ENCODE measurements around the gene TOMT. TPM values are rescaled to one million over a fixed set of nuclear protein-coding genes. Genes with fewer than 3 reads are reported as not detected.
A peak's percentile ranks its signal among the peaks of the same experiment; 100 is the strongest.

Gene TOMT
- total and polyA plus RNA-seq, 2 of the 13 experiments (the other 11 are each of a cell fraction or from before 2014, with no cell fraction given) = not detected

DNA sequence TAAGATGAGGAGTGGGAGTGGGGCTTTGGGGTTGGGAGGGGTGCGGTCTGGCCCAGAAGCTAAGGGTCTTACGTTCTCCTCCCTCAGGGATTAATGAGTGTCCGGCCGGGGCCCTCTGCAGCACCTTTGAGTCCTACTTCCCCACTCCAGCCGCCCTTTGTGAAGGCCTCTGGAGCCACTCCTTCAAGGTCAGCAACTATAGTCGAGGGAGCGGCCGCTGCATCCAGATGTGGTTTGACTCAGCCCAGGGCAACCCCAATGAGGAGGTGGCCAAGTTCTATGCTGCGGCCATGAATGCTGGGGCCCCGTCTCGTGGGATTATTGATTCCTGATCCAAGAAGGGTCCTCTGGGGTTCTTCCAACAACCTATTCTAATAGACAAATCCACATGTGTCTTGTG is 33.8 kb downstream of the TOMT start:
- Histone ChIP-seq H3K27me3 (ENCODE audit: control insufficient read depth in 1 of 2, insufficient read depth in 2 of 2, low read length in 2 of 2) (peaks cover 0 to 1% of the 10 kb centered on the region in 2 experiments; a peak in 2 of 5 replicates), H3K27ac (ENCODE audit: extremely low read length, insufficient read depth, low read length) (no peak overlapping the region), H3K4me3 (replicated peaks in 1 of 3; ENCODE audit: insufficient read depth in 1 of 3, low read depth in 2 of 3, low read length in 3 of 3) (no peak overlapping the region), H3K9ac (ENCODE audit: insufficient read depth, low read depth, low read length) (no peak overlapping the region), H3K79me2 (ENCODE audit: insufficient read depth, low read length) (no peaks in the 10 kb centered on the region), H3K36me3 (replicated peaks in 1 of 2; ENCODE audit: control insufficient read depth in 1 of 2, insufficient read depth in 2 of 2, low read length in 2 of 2) (no peaks in the 10 kb centered on the region), H3K4me2 (ENCODE audit: low read depth, low read length) (0 out of 2 replicates have a peak overlapping the region, but pooled peaks have one; percentile 32), H2AFZ (ENCODE audit: low read length) (no peak overlapping the region), H3K9me3 (ENCODE audit: low read length) (no peaks in the 10 kb centered on the region), H3K4me1 (ENCODE audit: insufficient read depth, low read length) (no peaks in the 10 kb centered on the region), H4K20me1 (ENCODE audit: insufficient read depth, low read length) (no peaks in the 10 kb centered on the region)
- DNase-seq (ENCODE audit: low spot score) (no peak), FAIRE-seq (no peak), ATAC-seq (no peak)
- intact Hi-C loops (cut with micrococcal nuclease; ENCODE audit: unreplicated experiment) (no loop called here), in situ Hi-C loops (cut with HindIII; ENCODE audit: extremely low pct_ligation_motif_present, low pct_unique_long_range_greater_than_20kb) (no loop called here)
- no peak for TF ChIP-seq KDM6A (CRISPR knock-in tag; IDR thresholded peaks at IDR 0.05; ENCODE audit: low read depth)
- TF ChIP-seq HNRNPLL (IDR thresholded peaks at IDR 0.05; ENCODE audit: low read depth, low read length, poor library complexity, severe bottlenecking) = peak; percentile 54
- TF ChIP-seq ZNF263 (CRISPR knock-in tag; IDR thresholded peaks at IDR 0.05) = peak; percentile 1; the same call in 1 of the 2 replicates
- no peak for TF ChIP-seq TAF1 (CRISPR knock-in tag; IDR thresholded peaks at IDR 0.05)
- TF ChIP-seq, protein P1, sequence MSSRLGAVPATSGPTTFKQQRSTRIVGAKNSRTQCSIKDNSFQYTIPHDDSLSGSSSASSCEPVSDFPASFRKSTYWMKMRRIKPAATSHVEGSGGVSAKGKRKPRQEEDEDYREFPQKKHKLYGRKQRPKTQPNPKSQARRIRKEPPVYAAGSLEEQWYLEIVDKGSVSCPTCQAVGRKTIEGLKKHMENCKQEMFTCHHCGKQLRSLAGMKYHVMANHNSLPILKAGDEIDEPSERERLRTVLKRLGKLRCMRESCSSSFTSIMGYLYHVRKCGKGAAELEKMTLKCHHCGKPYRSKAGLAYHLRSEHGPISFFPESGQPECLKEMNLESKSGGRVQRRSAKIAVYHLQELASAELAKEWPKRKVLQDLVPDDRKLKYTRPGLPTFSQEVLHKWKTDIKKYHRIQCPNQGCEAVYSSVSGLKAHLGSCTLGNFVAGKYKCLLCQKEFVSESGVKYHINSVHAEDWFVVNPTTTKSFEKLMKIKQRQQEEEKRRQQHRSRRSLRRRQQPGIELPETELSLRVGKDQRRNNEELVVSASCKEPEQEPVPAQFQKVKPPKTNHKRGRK (CRISPR knock-in tag; IDR thresholded peaks at IDR 0.05) = no peak
- TF ChIP-seq EHMT2 (IDR thresholded peaks at IDR 0.05; ENCODE audit: borderline replicate concordance, low read depth, low read length) = no peak
- TF ChIP-seq, protein P2, sequence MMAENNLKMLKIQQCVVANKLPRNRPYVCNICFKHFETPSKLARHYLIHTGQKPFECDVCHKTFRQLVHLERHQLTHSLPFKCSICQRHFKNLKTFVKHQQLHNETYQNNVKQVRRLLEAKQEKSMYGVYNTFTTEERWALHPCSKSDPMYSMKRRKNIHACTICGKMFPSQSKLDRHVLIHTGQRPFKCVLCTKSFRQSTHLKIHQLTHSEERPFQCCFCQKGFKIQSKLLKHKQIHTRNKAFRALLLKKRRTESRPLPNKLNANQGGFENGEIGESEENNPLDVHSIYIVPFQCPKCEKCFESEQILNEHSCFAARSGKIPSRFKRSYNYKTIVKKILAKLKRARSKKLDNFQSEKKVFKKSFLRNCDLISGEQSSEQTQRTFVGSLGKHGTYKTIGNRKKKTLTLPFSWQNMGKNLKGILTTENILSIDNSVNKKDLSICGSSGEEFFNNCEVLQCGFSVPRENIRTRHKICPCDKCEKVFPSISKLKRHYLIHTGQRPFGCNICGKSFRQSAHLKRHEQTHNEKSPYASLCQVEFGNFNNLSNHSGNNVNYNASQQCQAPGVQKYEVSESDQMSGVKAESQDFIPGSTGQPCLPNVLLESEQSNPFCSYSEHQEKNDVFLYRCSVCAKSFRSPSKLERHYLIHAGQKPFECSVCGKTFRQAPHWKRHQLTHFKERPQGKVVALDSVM (CRISPR knock-in tag; IDR thresholded peaks at IDR 0.05) = no peak
- TF ChIP-seq ZNF569 (CRISPR knock-in tag; IDR thresholded peaks at IDR 0.05; ENCODE audit: borderline replicate concordance) = no peak
- BruUV-seq (replicated peaks) = no TSS peak
- CTCF ChIA-PET (ENCODE audit: low intra/inter-chr PET ratio, low total read pairs) = no interaction called here
- POLR2A ChIA-PET = no interaction called here
- WGBS (ENCODE audit: low lambda C conversion rate) = 52% methylated on average over 11 of the region's 11 CpGs

All from HepG2 (cell line).